Fibroblast of gingiva (primary cell): ENCODE data around the gene TSEN34.
A peak's percentile ranks its signal among the peaks of the same experiment; 100 is the strongest.

Source experiments
- DNase-seq: peaks from one replicate; pipeline ENCODE4 v3.0.0-alpha.2; 2011; ENCODE audit warnings: low read depth

The TSEN34 gene

GRCh38 chr19:54191011-54191810, at the start of gene TSEN34:
TSS of gene TSEN34 (plus strand) at chr19:54191308. CDS start at chr19:54191365, 57 bp downstream.
- DNase-seq: peak; percentile 36

DNA sequence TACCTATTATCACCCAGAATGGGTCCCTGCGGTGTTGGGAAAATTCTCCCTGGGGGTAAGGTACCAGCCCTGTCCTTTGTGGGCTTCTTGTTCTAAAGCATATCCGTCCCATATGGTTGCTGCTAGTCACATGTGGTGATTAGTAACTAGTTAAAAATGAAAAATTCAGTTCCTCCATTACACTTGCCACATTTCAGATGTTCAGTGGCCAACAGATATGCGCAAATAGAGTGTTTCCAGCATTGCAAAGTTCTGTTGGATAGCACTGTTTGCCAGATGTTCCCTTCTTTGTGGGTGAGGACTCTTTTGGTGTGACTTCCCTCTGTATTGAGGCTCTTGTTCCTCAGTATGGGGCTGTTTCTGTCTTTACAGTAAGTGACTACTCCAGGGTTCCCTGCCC, 49.8 kb upstream of the TSEN34 start:
- peak; percentile 57 for DNase-seq

DNA sequence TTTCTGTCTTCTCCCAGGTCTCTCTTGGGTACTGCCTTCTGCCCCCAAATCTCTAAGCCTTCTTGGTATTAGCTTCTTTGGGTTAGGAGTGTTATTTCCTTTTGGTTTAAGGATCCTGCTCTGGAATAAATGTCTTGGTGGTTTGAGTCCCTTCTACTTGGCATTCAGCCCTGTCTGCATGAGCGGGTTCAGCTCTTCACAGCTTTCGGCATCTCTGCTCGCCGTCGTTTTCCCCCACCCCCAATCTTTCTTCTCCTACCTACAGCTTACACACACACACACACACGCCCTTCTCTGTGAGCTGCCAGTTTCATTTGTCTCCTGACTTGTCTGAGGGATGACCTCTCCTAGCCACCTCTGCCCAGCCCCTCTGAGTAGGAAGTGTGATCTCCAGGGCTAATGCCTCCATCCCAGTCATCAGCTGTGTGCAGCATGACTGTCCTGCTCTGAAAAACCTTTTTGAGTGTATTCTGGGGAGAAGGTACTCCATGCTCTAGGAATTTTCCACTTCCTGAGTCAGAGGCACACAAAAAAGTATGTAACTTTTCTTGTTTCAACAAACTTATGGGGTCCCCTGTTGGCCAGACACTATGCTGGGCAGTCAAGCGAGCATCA, 48.8 kb upstream of the TSEN34 start:
- DNase-seq: no peak

- no peak for DNase-seq
Measured at GRCh38 chr19:54145541-54146158, 45.5 kb upstream of the TSEN34 start.

GRCh38 chr19:54147676-54148075, 43.4 kb upstream of the TSEN34 start:
- no peak for DNase-seq

GRCh38 chr19:54148158-54148557, 43.0 kb upstream of the TSEN34 start:
- no peak for DNase-seq

DNA sequence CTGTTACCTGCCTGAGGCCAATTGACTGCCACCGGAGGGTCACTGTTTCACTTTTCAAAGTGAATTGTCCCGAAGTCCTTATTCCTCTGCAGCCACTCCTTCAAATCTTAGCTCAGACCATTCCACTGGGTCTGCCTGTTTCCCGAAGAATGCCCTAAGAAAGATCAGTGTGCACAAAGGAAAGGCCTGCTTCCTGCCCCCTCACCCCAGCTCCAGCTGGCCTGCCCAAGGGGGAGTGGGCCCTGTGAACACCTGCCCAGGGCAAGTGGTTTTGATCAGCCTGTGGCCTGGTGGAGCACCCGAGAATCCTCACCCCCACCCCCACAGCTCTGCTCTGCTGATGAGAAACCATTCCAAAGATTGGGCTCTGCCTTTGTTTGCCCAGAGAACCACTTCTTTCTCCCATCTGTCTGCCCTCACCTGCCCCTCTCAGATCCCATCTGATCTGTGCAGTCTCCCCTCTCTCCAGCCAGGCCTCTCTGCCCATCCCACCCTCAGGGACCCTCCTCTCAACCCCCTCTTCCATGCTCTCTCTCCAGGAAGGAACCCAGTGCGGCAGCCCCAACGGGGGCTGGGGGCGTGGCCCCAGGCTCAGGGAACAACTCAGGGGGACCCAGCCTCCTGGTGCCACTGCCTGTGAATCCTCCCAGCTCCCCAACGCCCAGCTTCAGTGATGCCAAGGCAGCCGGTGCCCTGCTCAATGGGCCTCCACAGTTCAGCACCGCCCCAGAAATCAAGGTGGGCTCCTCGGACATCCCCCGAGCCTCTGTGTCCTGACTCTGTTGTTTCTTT, 41.9 kb upstream of the TSEN34 start:
- DNase-seq: no peak

DNA sequence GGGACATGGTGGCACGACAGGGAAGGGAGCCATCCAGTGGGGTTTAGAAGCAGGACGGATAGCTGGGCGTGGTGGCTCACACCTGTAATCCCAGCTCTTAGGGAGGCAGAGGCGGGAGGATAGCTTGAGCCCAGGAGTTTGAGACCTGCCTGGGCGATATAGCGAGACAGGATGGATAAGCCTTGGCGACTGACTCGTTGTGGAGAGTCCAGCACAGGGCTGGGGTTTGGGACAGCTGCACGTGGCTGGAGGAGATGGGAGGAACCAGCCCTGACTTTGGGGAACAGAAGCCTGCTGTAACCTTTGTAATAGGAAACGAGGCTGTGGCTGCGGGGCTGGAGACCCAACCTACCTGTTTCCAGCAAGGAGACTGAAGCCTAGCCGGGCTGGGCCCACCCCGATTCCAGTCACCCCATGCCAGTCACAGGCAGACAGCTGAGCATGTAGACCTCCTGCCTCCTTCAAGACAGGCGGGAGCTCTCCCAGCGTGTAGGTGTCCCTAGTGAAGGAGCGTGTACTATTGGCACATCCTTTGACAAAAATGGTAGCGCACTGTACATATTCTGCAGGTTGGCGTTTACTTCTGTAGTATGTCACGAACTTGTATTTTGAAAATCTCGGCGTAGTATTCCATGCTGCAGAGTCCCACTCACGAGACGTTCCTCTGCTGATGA, 39.6 kb upstream of the TSEN34 start:
- no peak for DNase-seq

DNA sequence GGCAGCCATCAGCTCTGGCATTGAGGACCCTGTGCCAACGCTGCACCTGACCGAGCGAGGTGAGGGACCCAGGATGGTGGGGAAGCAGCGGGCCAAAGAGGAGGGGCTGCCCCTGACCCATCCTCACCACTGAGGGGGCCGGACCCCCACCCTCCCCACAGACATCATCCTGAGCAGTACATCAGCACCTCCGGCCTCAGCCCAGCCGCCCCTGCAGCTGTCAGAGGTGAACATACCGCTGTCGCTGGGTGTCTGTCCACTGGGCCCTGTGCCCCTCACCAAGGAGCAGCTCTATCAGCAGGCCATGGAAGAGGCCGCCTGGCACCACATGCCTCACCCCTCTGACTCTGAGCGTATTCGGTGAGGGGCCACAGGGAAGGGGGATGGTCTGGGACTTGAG, 38.8 kb upstream of the TSEN34 start:
- no peak for DNase-seq

- no peak for DNase-seq
Measured at GRCh38 chr19:54152878-54153524, 38.1 kb upstream of the TSEN34 start.

GRCh38 chr19:54153731-54154326, 37.3 kb upstream of the TSEN34 start:
- DNase-seq: no peak

GRCh38 chr19:54154603-54155345, 36.3 kb upstream of the TSEN34 start:
- peak; percentile 60 for DNase-seq

DNA sequence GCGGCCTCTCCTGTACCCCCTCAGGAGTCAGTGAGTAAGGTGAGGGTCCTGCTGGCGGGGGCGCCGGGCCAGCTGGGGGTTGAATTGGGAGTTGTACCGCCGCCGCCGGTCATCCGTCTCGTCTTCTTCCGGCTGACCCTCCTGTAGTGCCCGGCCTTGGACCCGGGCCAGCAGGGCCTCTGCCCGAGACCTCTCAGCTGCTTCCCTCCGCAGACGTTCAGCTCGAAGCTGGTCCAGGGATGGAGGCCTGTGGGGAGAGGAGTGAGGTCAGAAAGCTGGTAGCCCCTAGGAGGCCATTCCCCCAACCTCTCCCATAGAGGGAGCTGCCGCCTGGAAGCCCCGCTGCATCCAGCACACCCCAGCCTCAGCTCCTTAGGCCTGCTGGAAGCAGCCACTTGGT, 35.4 kb upstream of the TSEN34 start:
- DNase-seq: no peak

- no peak for DNase-seq
Measured at GRCh38 chr19:54156490-54156889, 34.6 kb upstream of the TSEN34 start.

- no peak for DNase-seq
Measured at GRCh38 chr19:54156953-54157352, 34.2 kb upstream of the TSEN34 start.

- DNase-seq: no peak
Measured at GRCh38 chr19:54158812-54159351, 32.2 kb upstream of the TSEN34 start.

GRCh38 chr19:54159352-54160181, 31.5 kb upstream of the TSEN34 start, which contains the start of gene LENG1:
TSS of gene LENG1 (minus strand) at chr19:54159721. CDS start at chr19:54159695, 26 bp downstream.
- peak; percentile 100 for DNase-seq

DNA sequence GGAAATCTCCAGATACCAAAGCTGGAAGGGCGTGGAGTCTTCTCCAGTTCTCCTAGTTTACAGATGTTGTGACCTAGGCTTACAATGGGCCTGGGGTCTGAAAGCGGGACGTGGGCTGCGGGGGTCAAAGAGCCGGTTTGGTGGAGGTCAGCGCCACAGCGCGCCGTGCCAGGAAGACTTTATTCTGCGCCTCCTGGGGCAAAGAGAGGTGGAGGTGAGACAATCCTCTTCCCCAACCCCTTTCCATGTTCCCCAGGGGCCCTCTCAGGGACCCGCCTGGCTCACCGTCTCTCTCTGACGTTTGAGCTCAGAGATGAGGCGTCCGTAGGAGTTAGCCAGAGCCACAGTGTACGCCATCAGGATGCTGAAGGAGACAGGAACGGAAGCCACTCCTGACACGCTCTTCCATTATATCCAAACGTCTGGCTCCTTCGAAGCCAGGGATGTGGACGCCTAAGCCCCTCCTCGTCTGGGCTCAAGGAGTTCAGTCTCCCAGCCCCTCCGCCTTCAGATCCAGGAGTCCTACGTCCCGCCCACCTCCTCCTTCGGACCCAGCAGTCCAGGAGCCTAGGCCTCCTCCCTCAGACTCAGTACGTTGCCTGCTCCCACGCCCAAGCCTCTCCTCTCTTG, 30.8 kb upstream of the TSEN34 start:
- DNase-seq: no peak
